Tibial nerve (tissue), 4 donors: ENCODE data around the gene DDIT3.

Experiments
- CTCF ChIP-seq, 5 experiments: fragments of 200-600 bp in 3 of 5; fragments of 450-650 bp in 2 of 5; sonication (generic) in 3 of 5; IDR thresholded peaks; one replicate each; pipeline ENCODE4 v1.5.1; 2016 to 2019; ENCODE audit warnings: antibody characterized with exemption in 5 of 5, mild to moderate bottlenecking in 3 of 5, moderate library complexity in 2 of 5
- EP300 ChIP-seq, 2 donors: sonication (generic); formaldehyde crosslinking; IDR thresholded peaks; one replicate each; pipeline ENCODE4 v1.6.1; 2017; ENCODE audit warnings: antibody characterized with exemption in 2 of 2, mild to moderate bottlenecking in 1 of 2
- POLR2A ChIP-seq, 2 donors: fragments of 450-650 bp; IDR thresholded peaks; one replicate each; pipeline ENCODE4 v1.6.1; 2017; ENCODE audit warnings: antibody characterized with exemption in 2 of 2, mild to moderate bottlenecking in 2 of 2, moderate library complexity in 2 of 2

GRCh38 chr12:57512665-57513064 lies 7.6 kb downstream of the DDIT3 start:
- no peak for TF ChIP-seq CTCF (IDR thresholded peaks at IDR 0.05)
- TF ChIP-seq POLR2A (IDR thresholded peaks at IDR 0.05) = no peak
- no peak for TF ChIP-seq EP300 (IDR thresholded peaks at IDR 0.05)
